OCI-LY7 (cell line): ENCODE data around the gene FOXN4. TPM values are rescaled to one million over a fixed set of nuclear protein-coding genes. Genes with fewer than 3 reads are reported as not detected.

Experiments used
- BruUV-seq: library from RNA; stranded (reverse); fragments of 400-500 nt; replicated peaks from 2 replicates; lab custom pipeline; 2021; lab: Mats Ljungman, UMichigan
- CTCF ChIA-PET: fragments of 300-600 bp; sonication (Branson Sonifier 250); formaldehyde crosslinking; loops from one replicate; lab custom pipeline; 2022; ENCODE audit warnings: antibody characterized with exemption; ENCODE audit not compliant: unreplicated experiment; lab: Charles Lee
- POLR2A ChIA-PET: fragments of 300-600 bp; sonication (Branson Sonifier 250); formaldehyde crosslinking; loops from one replicate; lab custom pipeline; 2022; ENCODE audit warnings: antibody characterized with exemption; lab: Charles Lee
- DNase-seq: peaks from one replicate; pipeline ENCODE4 v3.0.0-alpha.2; 2015; ENCODE audit warnings: low spot score
- H2AFZ ChIP-seq: fragments of 200-600 bp; sonication (generic), shearing (Covaris generic); 2 replicates; pipeline ENCODE4 v1.6.1; 2014; ENCODE audit warnings: mild to moderate bottlenecking, antibody characterized with exemption, low read length, moderate library complexity
- H3K27ac ChIP-seq: fragments of 200-600 bp; sonication (generic); 2 replicates; pipeline ENCODE4 v1.5.1; 2014; ENCODE audit warnings: mixed run types, low read depth, mild to moderate bottlenecking, moderate library complexity, low read length, inconsistent platforms; ENCODE audit not compliant: poor library complexity, severe bottlenecking
- H3K36me3 ChIP-seq: fragments of 200-600 bp; sonication (generic); 2 replicates; pipeline ENCODE4 v1.6.1; 2014; ENCODE audit warnings: mild to moderate bottlenecking, antibody characterized with exemption, low read length, moderate library complexity, mixed read lengths; ENCODE audit not compliant: insufficient read depth
- H3K4me1 ChIP-seq: fragments of 200-600 bp; sonication (generic); 2 replicates; pipeline ENCODE4 v1.5.1; 2014; ENCODE audit warnings: mild to moderate bottlenecking, low read length; ENCODE audit not compliant: insufficient read depth, poor library complexity, severe bottlenecking
- H3K4me2 ChIP-seq: fragments of 200-600 bp; sonication (generic); 2 replicates; pipeline ENCODE4 v1.6.1; 2014; ENCODE audit warnings: mild to moderate bottlenecking, low read length
- H3K4me3 ChIP-seq: fragments of 200-600 bp; sonication (generic); 2 replicates; pipeline ENCODE4 v1.5.1; 2014; ENCODE audit warnings: mild to moderate bottlenecking, low read depth, low read length; ENCODE audit not compliant: poor library complexity, severe bottlenecking
- H3K79me2 ChIP-seq: fragments of 200-600 bp; sonication (generic); 2 replicates; pipeline ENCODE4 v1.6.1; 2016; ENCODE audit warnings: low read depth, mild to moderate bottlenecking, low read length, moderate library complexity, mixed read lengths; ENCODE audit not compliant: insufficient read depth
- H3K9me2 ChIP-seq: fragments of 200-600 bp; sonication (generic); 2 replicates; pipeline ENCODE4 v1.6.1; 2016; ENCODE audit warnings: mild to moderate bottlenecking, low read length, mixed read lengths; ENCODE audit not compliant: insufficient read depth
- H3K9me3 ChIP-seq: fragments of 200-600 bp; sonication (generic); 2 replicates; pipeline ENCODE4 v1.6.1; 2014; ENCODE audit warnings: mild to moderate bottlenecking, mixed run types, low read length, mixed read lengths
- H4K20me1 ChIP-seq: fragments of 200-600 bp; sonication (generic); 2 replicates; pipeline ENCODE4 v1.6.1; 2014; ENCODE audit warnings: mild to moderate bottlenecking, antibody characterized with exemption, low read length, moderate library complexity, mixed read lengths; ENCODE audit not compliant: insufficient read depth
- EZH2phosphoT487 ChIP-seq: fragments of 200-600 bp; sonication (generic); IDR thresholded peaks from 2 replicates; pipeline ENCODE4 v1.6.1; 2018; ENCODE audit warnings: low read depth, borderline replicate concordance, mild to moderate bottlenecking, mixed run types, antibody characterized with exemption, low read length, moderate library complexity, mixed read lengths
- intact Hi-C: fragments of 100-400 bp; cut with micrococcal nuclease; formaldehyde crosslinking; loops from one replicate; pipeline ENCODE4 v1.10.0; 2022; ENCODE audit not compliant: unreplicated experiment
- total RNA-seq, 2 experiments: library from RNA; depleted of rRNA in 1 of 2; stranded (reverse); fragments of >200 nt in 1 of 2; shearing (Covaris generic) in 1 of 2; gene quantifications; 2 replicates each; pipeline ENCODE4 v1.2.3, GENCODE V29; 2014 to 2022
- TF ChIP-seq, protein P1 (sequence below): fragments of 200-600 bp; sonication (generic); conservative IDR thresholded peaks from 2 replicates; pipeline ENCODE4 v1.5.1; 2014; ENCODE audit warnings: mild to moderate bottlenecking, antibody characterized with exemption, low read length, moderate library complexity, mixed read lengths

Gene FOXN4
- total RNA-seq, 2 experiments from 2014 or later: 2.7 to 4.5 TPM

- ChIA-PET POLR2A (no interaction called here), CTCF (no interaction called here)
- Histone ChIP-seq H3K9me3 (no peaks in the 10 kb centered on the region), H3K36me3 (no peaks in the 10 kb centered on the region), H3K9me2 (no peaks in the 10 kb centered on the region), H4K20me1 (no peaks in the 10 kb centered on the region), H3K27ac (no peak overlapping the region), H3K4me3 (no peak overlapping the region), H2AFZ (no peak overlapping the region), H3K4me1 (no peaks in the 10 kb centered on the region), H3K4me2 (no peak overlapping the region), H3K79me2 (no peaks in the 10 kb centered on the region)
- no peak for DNase-seq
- TF ChIP-seq, protein P1, sequence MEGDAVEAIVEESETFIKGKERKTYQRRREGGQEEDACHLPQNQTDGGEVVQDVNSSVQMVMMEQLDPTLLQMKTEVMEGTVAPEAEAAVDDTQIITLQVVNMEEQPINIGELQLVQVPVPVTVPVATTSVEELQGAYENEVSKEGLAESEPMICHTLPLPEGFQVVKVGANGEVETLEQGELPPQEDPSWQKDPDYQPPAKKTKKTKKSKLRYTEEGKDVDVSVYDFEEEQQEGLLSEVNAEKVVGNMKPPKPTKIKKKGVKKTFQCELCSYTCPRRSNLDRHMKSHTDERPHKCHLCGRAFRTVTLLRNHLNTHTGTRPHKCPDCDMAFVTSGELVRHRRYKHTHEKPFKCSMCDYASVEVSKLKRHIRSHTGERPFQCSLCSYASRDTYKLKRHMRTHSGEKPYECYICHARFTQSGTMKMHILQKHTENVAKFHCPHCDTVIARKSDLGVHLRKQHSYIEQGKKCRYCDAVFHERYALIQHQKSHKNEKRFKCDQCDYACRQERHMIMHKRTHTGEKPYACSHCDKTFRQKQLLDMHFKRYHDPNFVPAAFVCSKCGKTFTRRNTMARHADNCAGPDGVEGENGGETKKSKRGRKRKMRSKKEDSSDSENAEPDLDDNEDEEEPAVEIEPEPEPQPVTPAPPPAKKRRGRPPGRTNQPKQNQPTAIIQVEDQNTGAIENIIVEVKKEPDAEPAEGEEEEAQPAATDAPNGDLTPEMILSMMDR: no peak
- no peak for TF ChIP-seq EZH2phosphoT487
- no TSS peak for BruUV-seq
- intact Hi-C loops: no loop called here
These were observed 16.8 kb downstream of the FOXN4 start for GRCh38 chr12:109292342-109292711.

DNA sequence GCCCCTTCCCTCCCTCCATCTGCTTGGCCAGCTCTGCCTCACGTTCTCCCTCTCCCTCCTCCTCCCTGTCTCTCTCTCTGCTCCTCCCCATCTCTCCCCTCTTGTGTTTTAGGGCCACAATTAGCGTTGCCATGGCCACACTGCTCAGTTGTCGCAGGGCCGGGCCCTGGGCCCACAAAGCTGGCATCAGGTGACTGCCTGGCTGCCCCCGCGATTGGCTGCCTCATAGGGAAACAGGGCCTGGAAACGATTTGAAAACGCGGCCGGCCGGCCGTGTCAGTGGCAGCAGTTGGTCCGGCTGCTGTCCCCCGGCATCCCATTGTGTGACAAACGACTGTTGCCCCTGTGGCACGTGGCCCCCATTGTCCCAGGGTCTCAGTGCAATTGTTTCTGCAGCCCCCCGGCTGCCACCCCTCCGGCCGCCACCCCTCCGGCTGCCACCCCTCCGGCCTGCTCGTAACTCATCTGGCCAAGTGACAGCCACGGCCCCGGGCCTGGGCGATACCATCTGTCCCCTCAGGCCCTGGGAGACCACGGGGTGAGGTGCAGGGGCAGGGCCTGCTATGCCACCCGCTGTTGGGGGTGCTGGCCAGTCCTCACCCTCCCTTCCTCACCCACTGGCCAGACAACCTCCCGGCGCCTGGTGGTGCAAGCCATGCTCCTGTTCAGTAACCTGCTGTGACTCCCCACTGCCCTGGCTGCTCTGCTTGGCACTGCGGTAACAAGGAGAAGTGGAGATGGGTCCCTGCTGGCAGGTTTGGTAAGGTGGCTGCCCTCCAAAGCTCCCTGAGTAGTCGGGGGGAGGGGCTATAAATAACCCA, 17.4 kb downstream of the FOXN4 start:
- TF ChIP-seq, protein P1: no peak
- TF ChIP-seq EZH2phosphoT487: no peak
- DNase-seq: no peak
- BruUV-seq: no TSS peak
- Histone ChIP-seq H3K36me3 (no peaks in the 10 kb centered on the region), H3K9me3 (no peaks in the 10 kb centered on the region), H3K4me1 (no peaks in the 10 kb centered on the region), H3K79me2 (no peaks in the 10 kb centered on the region), H4K20me1 (no peaks in the 10 kb centered on the region), H3K4me3 (no peak overlapping the region), H3K9me2 (no peaks in the 10 kb centered on the region), H3K4me2 (no peak overlapping the region), H3K27ac (no peak overlapping the region), H2AFZ (no peak overlapping the region)
- ChIA-PET CTCF (no interaction called here), POLR2A (no interaction called here)
- intact Hi-C loops: no loop called here

GRCh38 chr12:109291117-109291516, 18.0 kb downstream of the FOXN4 start:
- Histone ChIP-seq H3K4me1 (no peaks in the 10 kb centered on the region), H2AFZ (no peak overlapping the region), H3K4me3 (no peak overlapping the region), H3K9me3 (no peaks in the 10 kb centered on the region), H3K36me3 (no peaks in the 10 kb centered on the region), H4K20me1 (no peaks in the 10 kb centered on the region), H3K9me2 (no peaks in the 10 kb centered on the region), H3K79me2 (no peaks in the 10 kb centered on the region), H3K4me2 (no peak overlapping the region), H3K27ac (no peak overlapping the region)
- POLR2A ChIA-PET: no interaction called here
- TF ChIP-seq EZH2phosphoT487: no peak
- TF ChIP-seq, protein P1: no peak
- intact Hi-C loops: no loop called here
- CTCF ChIA-PET: no interaction called here
- BruUV-seq: no TSS peak
- no peak for DNase-seq
